OCI-LY1 (cell line): ENCODE measurements around the gene BBX.

Experiments
- EZH2 ChIP-seq: fragments of 200-600 bp; sonication (generic), shearing (Covaris generic); IDR thresholded peaks from 2 replicates; pipeline ENCODE4 v1.8.0; 2017; ENCODE audit warnings: borderline replicate concordance, mixed run types, mild to moderate bottlenecking, antibody characterized with exemption, low read length, moderate library complexity, mixed read lengths
- TF ChIP-seq, protein P1 (sequence below): fragments of 200-600 bp; sonication (generic), shearing (Covaris generic); IDR thresholded peaks from 2 replicates; pipeline ENCODE4 v1.5.1; 2017; ENCODE audit warnings: mild to moderate bottlenecking, antibody characterized with exemption, low read length, moderate library complexity, mixed read lengths

DNA sequence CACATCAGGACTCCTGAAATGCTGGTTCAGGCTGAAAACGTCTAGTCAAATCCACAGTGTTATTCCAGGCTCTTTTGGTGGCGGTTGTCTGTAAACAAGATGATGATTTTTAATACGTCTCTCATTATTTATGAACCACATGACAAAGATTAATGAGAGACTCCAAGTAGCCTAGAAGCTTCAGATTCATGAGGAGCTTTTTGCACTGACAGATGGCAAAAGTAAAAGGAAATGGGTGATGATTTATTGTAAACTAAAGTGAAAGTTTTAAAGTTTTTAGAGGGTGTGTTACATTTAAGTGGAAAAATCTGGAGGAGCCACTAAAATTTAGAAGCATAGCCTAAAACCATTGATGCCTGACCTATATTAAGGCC lies 77.0 kb downstream of the BBX start:
- TF ChIP-seq, protein P1, sequence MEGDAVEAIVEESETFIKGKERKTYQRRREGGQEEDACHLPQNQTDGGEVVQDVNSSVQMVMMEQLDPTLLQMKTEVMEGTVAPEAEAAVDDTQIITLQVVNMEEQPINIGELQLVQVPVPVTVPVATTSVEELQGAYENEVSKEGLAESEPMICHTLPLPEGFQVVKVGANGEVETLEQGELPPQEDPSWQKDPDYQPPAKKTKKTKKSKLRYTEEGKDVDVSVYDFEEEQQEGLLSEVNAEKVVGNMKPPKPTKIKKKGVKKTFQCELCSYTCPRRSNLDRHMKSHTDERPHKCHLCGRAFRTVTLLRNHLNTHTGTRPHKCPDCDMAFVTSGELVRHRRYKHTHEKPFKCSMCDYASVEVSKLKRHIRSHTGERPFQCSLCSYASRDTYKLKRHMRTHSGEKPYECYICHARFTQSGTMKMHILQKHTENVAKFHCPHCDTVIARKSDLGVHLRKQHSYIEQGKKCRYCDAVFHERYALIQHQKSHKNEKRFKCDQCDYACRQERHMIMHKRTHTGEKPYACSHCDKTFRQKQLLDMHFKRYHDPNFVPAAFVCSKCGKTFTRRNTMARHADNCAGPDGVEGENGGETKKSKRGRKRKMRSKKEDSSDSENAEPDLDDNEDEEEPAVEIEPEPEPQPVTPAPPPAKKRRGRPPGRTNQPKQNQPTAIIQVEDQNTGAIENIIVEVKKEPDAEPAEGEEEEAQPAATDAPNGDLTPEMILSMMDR = no peak
- no peak for TF ChIP-seq EZH2
